AG09309 (cell line): ENCODE results near the gene TGFBR2.
"Not testable (repeated sequence)": the region's sequence is repeated elsewhere in the genome, so short reads cannot be mapped to it uniquely, and the experiment has no call there.

ENCODE experiments used
- DNase-seq: peaks from one replicate; pipeline ENCODE4 v3.0.0-alpha.2; 2010; ENCODE audit warnings: low read depth
- H3K4me3 ChIP-seq: 2 replicates; pipeline ENCODE4 v1.5.1; 2011; ENCODE audit warnings: mild to moderate bottlenecking, low read depth, low read length, moderate library complexity; ENCODE audit not compliant: control insufficient read depth
- CTCF ChIP-seq: IDR thresholded peaks from 2 replicates; pipeline ENCODE4 v1.5.1; 2011; ENCODE audit warnings: mild to moderate bottlenecking, low read depth, low read length, inconsistent platforms; ENCODE audit not compliant: insufficient read depth, control insufficient read depth; ENCODE audit errors: missing control alignments

Gene TGFBR2

GRCh38 chr3:30666572-30667279, 60.3 kb downstream of the TGFBR2 start:
- DNase-seq = no peak
- H3K4me3 ChIP-seq = no peak overlapping the region
- no peak for TF ChIP-seq CTCF

GRCh38 chr3:30667280-30667651, 60.9 kb downstream of the TGFBR2 start:
- no peak for DNase-seq
- no peak overlapping the region for H3K4me3 ChIP-seq
- TF ChIP-seq CTCF = no peak

- no peak for TF ChIP-seq CTCF
- DNase-seq = no peak
- H3K4me3 ChIP-seq = no peak overlapping the region
These were observed 61.7 kb downstream of the TGFBR2 start for GRCh38 chr3:30668051-30668609.

GRCh38 chr3:30669360-30669934, 63.0 kb downstream of the TGFBR2 start:
- not testable (repeated sequence) for DNase-seq, H3K4me3 ChIP-seq

GRCh38 chr3:30670292-30670691, 63.9 kb downstream of the TGFBR2 start:
- no peak for TF ChIP-seq CTCF
- no peak for DNase-seq
- H3K4me3 ChIP-seq = no peak overlapping the region

- H3K4me3 ChIP-seq = no peak overlapping the region
- DNase-seq = no peak
- TF ChIP-seq CTCF = no peak
These were observed 65.3 kb downstream of the TGFBR2 start for GRCh38 chr3:30671527-30672286.

GRCh38 chr3:30672287-30672735, 65.9 kb downstream of the TGFBR2 start:
- no peak for DNase-seq
- H3K4me3 ChIP-seq = no peak overlapping the region
- no peak for TF ChIP-seq CTCF
